Dedifferentiated amniotic fluid mesenchymal stem cell (primary cell): ENCODE data around the gene ARHGAP6.
"Not testable (repeated sequence)": the region's sequence is repeated elsewhere in the genome, so short reads cannot be mapped to it uniquely, and the experiment has no call there.

Experiments
- DNase-seq: peaks from one replicate; pipeline ENCODE4 v3.0.0-alpha.2; 2016; ENCODE audit errors: extremely low spot score

Gene ARHGAP6

GRCh38 chrX:11361666-11362065 is 304.1 kb downstream of the ARHGAP6 start:
- DNase-seq, result not testable (repeated sequence)

GRCh38 chrX:11355944-11356343 is 309.8 kb downstream of the ARHGAP6 start:
- not testable (repeated sequence) for DNase-seq

- DNase-seq, result no peak
These were observed 310.3 kb downstream of the ARHGAP6 start for GRCh38 chrX:11355259-11355909.

GRCh38 chrX:11352296-11352741 is 313.4 kb downstream of the ARHGAP6 start:
- no peak for DNase-seq

GRCh38 chrX:11351375-11352295 is 314.1 kb downstream of the ARHGAP6 start:
- no peak for DNase-seq

GRCh38 chrX:11349661-11350337 is 315.9 kb downstream of the ARHGAP6 start:
- DNase-seq, result no peak

- DNase-seq, result no peak
These were observed 316.7 kb downstream of the ARHGAP6 start for GRCh38 chrX:11349020-11349419.

GRCh38 chrX:11347300-11347699 is 318.4 kb downstream of the ARHGAP6 start:
- DNase-seq, result no peak

GRCh38 chrX:11346121-11346682 is 319.5 kb downstream of the ARHGAP6 start:
- no peak for DNase-seq

- no peak for DNase-seq
These were observed 323.0 kb downstream of the ARHGAP6 start for GRCh38 chrX:11342673-11343072.

- no peak for DNase-seq
These were observed 324.2 kb downstream of the ARHGAP6 start for GRCh38 chrX:11341274-11342201.

- no peak for DNase-seq
These were observed 328.3 kb downstream of the ARHGAP6 start for GRCh38 chrX:11337292-11338009.

GRCh38 chrX:11336201-11336600 is 329.5 kb downstream of the ARHGAP6 start:
- DNase-seq, result no peak

GRCh38 chrX:11334165-11334564 is 331.6 kb downstream of the ARHGAP6 start:
- no peak for DNase-seq

- DNase-seq, result no peak
These were observed 333.9 kb downstream of the ARHGAP6 start for GRCh38 chrX:11331788-11332187.

- DNase-seq, result no peak
These were observed 336.7 kb downstream of the ARHGAP6 start for GRCh38 chrX:11329021-11329420.

- no peak for DNase-seq
These were observed 337.6 kb downstream of the ARHGAP6 start for GRCh38 chrX:11328134-11328533.

- DNase-seq, result no peak
These were observed 343.7 kb downstream of the ARHGAP6 start for GRCh38 chrX:11321986-11322385.

- no peak for DNase-seq
These were observed 345.8 kb downstream of the ARHGAP6 start for GRCh38 chrX:11319806-11320520.

GRCh38 chrX:11311706-11312105 is 354.0 kb downstream of the ARHGAP6 start:
- no peak for DNase-seq
